Smooth muscle cell (in vitro differentiated cells): ENCODE data around the gene ZNF385B. TPM values are rescaled to one million over a fixed set of nuclear protein-coding genes. Genes with fewer than 3 reads are reported as not detected.

Experiments
- DNase-seq: peaks from one replicate; lab custom pipeline; 2025; ENCODE audit not compliant: unreplicated experiment; lab: John Stamatoyannopoulos, UW
- H2AFZ ChIP-seq: fragments of 200-600 bp; sonication (generic); 2 replicates; pipeline ENCODE4 v1.6.0; 2016; ENCODE audit warnings: antibody characterized with exemption, low read depth, mild to moderate bottlenecking
- H3F3A ChIP-seq: fragments of 200-600 bp; sonication (generic); 2 replicates; pipeline ENCODE4 v1.6.0; 2017; ENCODE audit warnings: antibody characterized with exemption, low read depth
- H3K27ac ChIP-seq: fragments of 200-600 bp; sonication (generic); 2 replicates; pipeline ENCODE4 v1.5.1; 2016; ENCODE audit warnings: low read depth, mild to moderate bottlenecking
- H3K27me3 ChIP-seq: fragments of 200-600 bp; sonication (generic); 2 replicates; pipeline ENCODE4 v1.6.1; 2016; ENCODE audit warnings: low read depth, mild to moderate bottlenecking
- H3K36me3 ChIP-seq: fragments of 200-600 bp; sonication (generic); 2 replicates; pipeline ENCODE4 v1.5.1; 2016; ENCODE audit warnings: low read depth
- H3K4me1 ChIP-seq: fragments of 200-600 bp; sonication (generic); 2 replicates; pipeline ENCODE4 v1.5.1; 2016; ENCODE audit warnings: low read depth
- H3K4me2 ChIP-seq: fragments of 200-600 bp; sonication (generic); 2 replicates; pipeline ENCODE4 v1.6.0; 2016; ENCODE audit warnings: mild to moderate bottlenecking
- H3K4me3 ChIP-seq: fragments of 200-600 bp; sonication (generic); 2 replicates; pipeline ENCODE4 v1.5.1; 2016; ENCODE audit warnings: mild to moderate bottlenecking
- H3K79me2 ChIP-seq: fragments of 200-600 bp; sonication (generic); 2 replicates; pipeline ENCODE4 v1.6.0; 2016; ENCODE audit warnings: low read depth, mild to moderate bottlenecking
- H3K9ac ChIP-seq: fragments of 200-600 bp; sonication (generic); 2 replicates; pipeline ENCODE4 v1.6.0; 2016; ENCODE audit warnings: low read depth
- H3K9me3 ChIP-seq: fragments of 200-600 bp; sonication (generic); replicated peaks from 2 replicates; pipeline ENCODE4 v1.5.1; 2016; ENCODE audit warnings: low read depth
- H4K20me1 ChIP-seq: fragments of 200-600 bp; sonication (generic); 2 replicates; pipeline ENCODE4 v1.6.0; 2016; ENCODE audit warnings: low read depth
- CTCF ChIP-seq: fragments of 200-600 bp; sonication (generic); IDR thresholded peaks from 2 replicates; pipeline ENCODE4 v1.5.1; 2017; ENCODE audit warnings: borderline replicate concordance, mild to moderate bottlenecking, antibody characterized with exemption; ENCODE audit not compliant: insufficient read depth, poor library complexity, severe bottlenecking
- WGBS: methylation state at CpG from one replicate; pipeline ENCODE4 v1.1.7; 2016; ENCODE audit warnings: low lambda C conversion rate; 5-methylcytosine and 5-hydroxymethylcytosine counted together
- polyA plus RNA-seq: library from polyadenylated mRNA; unstranded; fragments of >200 nt; fragmentation: Nextera tagmentation; extraction: Ambion mirVana; gene quantifications from 2 replicates; pipeline ENCODE4 v1.2.1, GENCODE V29; 2016
- total RNA-seq: library from RNA; depleted of rRNA; stranded (reverse); fragments of >200 nt; gene quantifications from 2 replicates; pipeline ENCODE4 v1.2.3, GENCODE V29; 2014

ZNF385B gene
- total and polyA plus RNA-seq, 2 experiments from 2014 or later, result 1.4 to 3.2 TPM

GRCh38 chr2:179438654-179439053 is 422.8 kb downstream of the ZNF385B start:
- WGBS, result 69% methylated on average over 4 of the region's 4 CpGs
- no peak overlapping the region for H3K4me3 ChIP-seq
- H3K36me3 ChIP-seq, result no peaks in the 10 kb centered on the region
- no peaks in the 10 kb centered on the region for H3K79me2 ChIP-seq
- peaks cover 2% of the 10 kb centered on the region for H3K4me1 ChIP-seq
- no peak overlapping the region for H3K9ac ChIP-seq
- H3K9me3 ChIP-seq, result no peaks in the 10 kb centered on the region
- no peaks in the 10 kb centered on the region for H3K27me3 ChIP-seq
- no peaks in the 10 kb centered on the region for H4K20me1 ChIP-seq
- no peak for DNase-seq
- no peak overlapping the region for H2AFZ ChIP-seq
- no peak for TF ChIP-seq CTCF
- H3F3A ChIP-seq, result no peaks in the 10 kb centered on the region
- no peak overlapping the region for H3K27ac ChIP-seq
- no peak overlapping the region for H3K4me2 ChIP-seq

GRCh38 chr2:179437430-179437829 is 424.0 kb downstream of the ZNF385B start:
- 85% methylated on average over 3 of the region's 3 CpGs for WGBS
- no peaks in the 10 kb centered on the region for H3K79me2 ChIP-seq

GRCh38 chr2:179435566-179435965 is 425.8 kb downstream of the ZNF385B start:
- no peak for TF ChIP-seq CTCF
- H3K4me2 ChIP-seq, result no peak overlapping the region
- no peaks in the 10 kb centered on the region for H3K79me2 ChIP-seq
- H2AFZ ChIP-seq, result peak overlapping the region; percentile 36
- no peak for DNase-seq
- no peaks in the 10 kb centered on the region for H3K27me3 ChIP-seq
- no peaks in the 10 kb centered on the region for H3F3A ChIP-seq
- no peaks in the 10 kb centered on the region for H4K20me1 ChIP-seq
- no peak overlapping the region for H3K27ac ChIP-seq
- no peaks in the 10 kb centered on the region for H3K36me3 ChIP-seq
- 64% methylated on average over 2 of the region's 2 CpGs for WGBS
- no peaks in the 10 kb centered on the region for H3K9me3 ChIP-seq
- peaks cover 2% of the 10 kb centered on the region for H3K4me1 ChIP-seq
- no peak overlapping the region for H3K4me3 ChIP-seq
- no peak overlapping the region for H3K9ac ChIP-seq

More at GRCh38 chr2:179437430-179437829, 424.0 kb downstream of the ZNF385B start:
- no peak for DNase-seq
- Histone ChIP-seq H3K27ac (no peak overlapping the region), H3K9me3 (no peaks in the 10 kb centered on the region), H4K20me1 (no peaks in the 10 kb centered on the region), H3K4me2 (no peak overlapping the region), H2AFZ (no peak overlapping the region), H3K4me1 (no peaks in the 10 kb centered on the region), H3K27me3 (no peaks in the 10 kb centered on the region), H3F3A (no peaks in the 10 kb centered on the region), H3K9ac (no peak overlapping the region), H3K4me3 (no peak overlapping the region), H3K36me3 (no peaks in the 10 kb centered on the region)
- no peak for TF ChIP-seq CTCF

- H3K4me3 ChIP-seq, result no peak overlapping the region
- no peak for TF ChIP-seq CTCF
Measured at GRCh38 chr2:179435000-179435399, 426.4 kb downstream of the ZNF385B start.

More at GRCh38 chr2:179435000-179435399, 426.4 kb downstream of the ZNF385B start:
- Histone ChIP-seq H3F3A (no peaks in the 10 kb centered on the region), H3K9me3 (no peaks in the 10 kb centered on the region), H3K79me2 (no peaks in the 10 kb centered on the region), H4K20me1 (no peaks in the 10 kb centered on the region), H3K27me3 (no peaks in the 10 kb centered on the region), H3K27ac (no peak overlapping the region), H3K4me2 (no peak overlapping the region), H3K4me1 (peaks cover 8% of the 10 kb centered on the region), H3K9ac (no peak overlapping the region), H3K36me3 (no peaks in the 10 kb centered on the region), H2AFZ (peak overlapping the region; percentile 36)
- DNase-seq, result no peak
- 90% methylated on average over 4 of the region's 4 CpGs for WGBS
